ENCODE results near the gene MYH6. TPM values are rescaled to one million over a fixed set of nuclear protein-coding genes. Genes with fewer than 3 reads are reported as not detected.

MYH6 gene
- total RNA-seq: not detected in 2 replicates

DNA sequence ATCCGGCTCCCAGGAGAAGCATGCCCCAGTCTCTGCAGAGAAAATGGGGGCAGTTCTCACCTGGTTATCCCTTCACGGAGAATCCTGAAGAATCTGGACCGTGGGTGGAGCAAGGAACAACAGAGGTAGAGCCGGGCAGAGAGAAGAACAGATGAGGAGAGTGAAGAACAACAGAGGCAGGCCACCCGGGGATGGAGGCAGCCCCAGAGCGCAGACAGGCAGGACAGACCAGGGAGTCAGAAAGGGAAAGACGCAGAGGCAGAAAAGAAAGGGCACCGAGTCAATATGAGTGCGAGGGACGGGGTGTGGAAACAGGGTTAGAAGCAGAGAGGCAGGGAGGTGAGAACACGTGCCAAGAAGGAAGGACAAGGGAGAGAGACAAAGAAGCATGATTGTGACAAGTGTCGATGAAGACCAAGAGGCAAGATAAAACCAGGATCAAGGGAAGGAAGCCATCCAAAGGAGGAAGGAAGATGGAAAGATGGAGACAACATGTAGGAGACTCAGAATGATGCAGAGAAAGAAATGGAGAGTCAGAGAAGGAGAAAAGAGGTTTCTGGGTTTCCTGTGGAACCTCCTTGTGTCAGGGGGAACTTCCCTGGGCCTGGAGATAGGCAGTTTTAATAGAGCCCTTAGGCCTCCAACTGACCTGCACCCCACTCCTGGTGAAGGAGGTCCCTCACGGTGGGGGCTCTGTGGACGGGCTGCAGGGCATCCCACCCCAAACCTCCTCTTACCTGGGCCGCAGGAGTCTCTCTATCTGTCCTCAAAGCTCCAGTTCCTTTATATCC is at the start of gene MYH6:
Gene MYH6 (minus strand): TSS at position 758 of the 791 bp plus-strand sequence. CDS start 1,050 bp downstream, outside the sequence.

DNA sequence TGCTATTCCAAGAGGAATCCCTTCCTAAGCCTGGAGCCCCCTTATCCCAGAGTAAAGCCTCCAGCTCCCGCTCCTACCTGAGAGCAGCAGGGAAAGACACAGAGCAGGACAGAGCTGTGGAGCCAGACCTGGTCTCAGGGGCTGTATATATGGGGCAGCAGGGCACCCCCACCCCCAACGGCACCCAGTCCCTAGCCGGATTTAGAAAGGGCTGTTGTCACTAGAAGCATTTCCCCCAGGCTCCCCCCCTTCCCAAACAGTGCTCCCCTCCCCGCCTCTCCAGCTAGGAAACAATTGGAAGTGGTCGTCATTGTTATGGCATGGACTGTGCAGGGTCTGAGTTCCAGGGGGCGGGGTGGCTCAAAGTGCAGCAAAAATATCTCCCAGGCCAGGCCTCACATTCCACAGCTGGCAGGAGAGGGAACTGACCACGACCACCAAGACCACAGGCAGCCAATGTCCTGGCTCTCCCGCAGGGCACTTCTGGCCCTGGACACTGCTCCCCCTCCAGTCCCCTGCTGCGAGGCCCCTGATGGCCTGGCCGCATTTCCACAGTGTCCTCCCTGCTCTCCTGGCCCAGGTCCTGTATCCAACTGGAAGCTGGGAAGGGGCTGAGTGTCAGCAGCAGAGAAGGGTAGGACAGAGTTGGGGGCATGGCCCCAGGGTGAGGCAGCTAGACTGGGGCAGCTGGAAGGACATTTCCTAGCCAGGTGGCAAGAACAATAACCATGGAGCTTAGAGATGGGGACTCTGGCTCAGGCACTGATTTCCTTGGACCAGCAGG is 27.7 kb upstream of the MYH6 start, which contains the start of gene MYH7:
Gene MYH7 (minus strand): TSS at position 118 of the 784 bp plus-strand sequence. CDS start 1,928 bp downstream, outside the sequence.

GRCh38 chr14:23376482-23377197 is 31.4 kb downstream of the MYH6 start, which contains the start of gene CMTM5:
TSS of gene CMTM5 (plus strand) at chr14:23377046. CDS start at chr14:23377252, 206 bp downstream.

GRCh38 chr14:23372509-23372908 is 35.6 kb downstream of the MYH6 start, which contains the start of gene IL25:
TSS of gene IL25 (plus strand) at chr14:23372809.

GRCh38 chr14:23365036-23365731 is 42.9 kb downstream of the MYH6 start, which contains the start of gene EFS:
TSS of gene EFS (minus strand) at chr14:23365172. CDS start at chr14:23365025, 147 bp downstream.

GRCh38 chr14:23352506-23353432 is 55.3 kb downstream of the MYH6 start, which contains the start of gene SLC22A17:
TSS of gene SLC22A17 (minus strand) at chr14:23352887.

Other genes starting within 250 kb of the MYH6 start
- gene SLC7A8, start 224.6 kb downstream of the MYH6 start, total RNA-seq: 0.63 TPM in 1 of 2 replicates, not detected in the other
- not detected in 2 replicates for gene RNF212B, start 170.3 kb downstream of the MYH6 start, total RNA-seq
- 3.3 and 4.0 TPM in 2 replicates for gene HOMEZ, start 122.1 kb downstream of the MYH6 start, total RNA-seq
- gene PPP1R3E, start 105.4 kb downstream of the MYH6 start, total RNA-seq: 1.3 and 1.9 TPM in 2 replicates
- 12.1 and 14.6 TPM in 2 replicates for gene BCL2L2, start 101.4 kb downstream of the MYH6 start, total RNA-seq
- gene PABPN1, start 86.8 kb downstream of the MYH6 start, total RNA-seq: 83.3 and 103 TPM in 2 replicates
- gene SLC22A17, start 55.4 kb downstream of the MYH6 start, total RNA-seq: 1.1 and 8.5 TPM in 2 replicates
- 0.94 TPM in 1 of 2 replicates, not detected in the other for gene EFS, start 43.1 kb downstream of the MYH6 start, total RNA-seq
- gene IL25, start 35.5 kb downstream of the MYH6 start, total RNA-seq: not detected in 2 replicates
- not detected in 2 replicates for gene CMTM5, start 31.2 kb downstream of the MYH6 start, total RNA-seq
- not detected in 2 replicates for gene MYH7, start 27.4 kb upstream of the MYH6 start, total RNA-seq
- 56.5 and 56.8 TPM in 2 replicates for gene NGDN, start 61.4 kb upstream of the MYH6 start, total RNA-seq
- gene ZFHX2, start 143.5 kb upstream of the MYH6 start, total RNA-seq: 0.27 and 0.38 TPM in 2 replicates
- 7.9 and 15.7 TPM in 2 replicates for gene THTPA, start 148.0 kb upstream of the MYH6 start, total RNA-seq
- gene AP1G2, start 159.5 kb upstream of the MYH6 start, total RNA-seq: 4.9 and 13.3 TPM in 2 replicates
- gene JPH4, start 170.5 kb upstream of the MYH6 start, total RNA-seq: not detected in 2 replicates
- 0.09 TPM in 1 of 2 replicates, not detected in the other for gene DHRS2, start 228.1 kb upstream of the MYH6 start, total RNA-seq